Fibroblast of villous mesenchyme (primary cell): ENCODE measurements around the gene MAP3K14. TPM values are rescaled to one million over a fixed set of nuclear protein-coding genes. Genes with fewer than 3 reads are reported as not detected.

Source experiments
- DNase-seq: peaks from one replicate; pipeline ENCODE4 v3.0.0-alpha.2; 2010; ENCODE audit warnings: low read depth
- H3K4me3 ChIP-seq: 2 replicates; pipeline ENCODE4 v1.5.1; 2011; ENCODE audit warnings: low read depth, mild to moderate bottlenecking, low read length
- total RNA-seq: library from RNA; depleted of rRNA; stranded (reverse); fragments of >200 nt; gene quantifications from 2 replicates; pipeline ENCODE4 v1.2.3, GENCODE V29; 2012
- TF ChIP-seq, protein P1 (sequence below): IDR thresholded peaks from 2 replicates; pipeline ENCODE4 v1.5.1; 2012; ENCODE audit warnings: low read depth, mild to moderate bottlenecking, low read length; ENCODE audit not compliant: insufficient read depth

The MAP3K14 gene
- total RNA-seq, 1 donor, result 1.7 TPM

DNA sequence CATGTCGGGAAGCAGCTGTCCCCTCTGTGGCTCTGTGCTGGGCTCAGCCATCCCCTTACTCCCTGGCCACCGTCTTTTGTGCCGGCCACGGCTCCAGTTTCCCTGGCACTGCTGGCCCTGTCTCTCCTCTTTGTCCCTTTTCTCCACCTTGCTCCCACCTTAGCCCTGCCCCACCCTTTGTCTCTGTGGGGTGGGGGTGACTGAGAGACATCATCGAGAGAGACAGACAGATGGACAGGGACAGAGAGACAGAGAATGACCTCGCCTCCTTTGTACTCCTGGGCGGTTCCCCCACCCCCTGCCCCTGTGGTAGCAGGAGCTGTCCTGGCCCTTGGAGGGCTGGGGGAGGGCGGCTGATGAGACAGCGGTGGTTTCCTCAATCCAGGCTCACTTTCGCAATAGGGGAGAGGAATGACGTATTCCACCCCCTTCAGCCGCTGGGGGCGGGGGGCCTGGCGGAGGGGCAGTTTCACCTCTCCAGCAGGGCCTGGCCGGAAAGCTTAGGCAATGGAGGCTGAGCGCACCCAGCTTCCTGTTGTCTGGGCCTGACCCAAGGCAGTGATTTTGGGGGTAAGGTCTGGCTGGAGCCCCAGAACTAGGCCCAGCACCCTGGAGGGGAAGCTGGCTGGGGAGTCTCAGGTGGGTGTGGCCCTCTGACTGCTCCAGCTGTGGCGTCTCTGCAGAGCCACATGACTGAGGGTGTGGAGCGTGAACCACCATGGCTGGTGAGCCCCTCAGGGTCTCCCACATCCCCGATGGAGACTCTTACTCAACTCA, 87.9 kb downstream of the MAP3K14 start:
- TF ChIP-seq, protein P1, sequence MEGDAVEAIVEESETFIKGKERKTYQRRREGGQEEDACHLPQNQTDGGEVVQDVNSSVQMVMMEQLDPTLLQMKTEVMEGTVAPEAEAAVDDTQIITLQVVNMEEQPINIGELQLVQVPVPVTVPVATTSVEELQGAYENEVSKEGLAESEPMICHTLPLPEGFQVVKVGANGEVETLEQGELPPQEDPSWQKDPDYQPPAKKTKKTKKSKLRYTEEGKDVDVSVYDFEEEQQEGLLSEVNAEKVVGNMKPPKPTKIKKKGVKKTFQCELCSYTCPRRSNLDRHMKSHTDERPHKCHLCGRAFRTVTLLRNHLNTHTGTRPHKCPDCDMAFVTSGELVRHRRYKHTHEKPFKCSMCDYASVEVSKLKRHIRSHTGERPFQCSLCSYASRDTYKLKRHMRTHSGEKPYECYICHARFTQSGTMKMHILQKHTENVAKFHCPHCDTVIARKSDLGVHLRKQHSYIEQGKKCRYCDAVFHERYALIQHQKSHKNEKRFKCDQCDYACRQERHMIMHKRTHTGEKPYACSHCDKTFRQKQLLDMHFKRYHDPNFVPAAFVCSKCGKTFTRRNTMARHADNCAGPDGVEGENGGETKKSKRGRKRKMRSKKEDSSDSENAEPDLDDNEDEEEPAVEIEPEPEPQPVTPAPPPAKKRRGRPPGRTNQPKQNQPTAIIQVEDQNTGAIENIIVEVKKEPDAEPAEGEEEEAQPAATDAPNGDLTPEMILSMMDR, result no peak
- peak; percentile 98 for DNase-seq
- no peak overlapping the region for H3K4me3 ChIP-seq

DNA sequence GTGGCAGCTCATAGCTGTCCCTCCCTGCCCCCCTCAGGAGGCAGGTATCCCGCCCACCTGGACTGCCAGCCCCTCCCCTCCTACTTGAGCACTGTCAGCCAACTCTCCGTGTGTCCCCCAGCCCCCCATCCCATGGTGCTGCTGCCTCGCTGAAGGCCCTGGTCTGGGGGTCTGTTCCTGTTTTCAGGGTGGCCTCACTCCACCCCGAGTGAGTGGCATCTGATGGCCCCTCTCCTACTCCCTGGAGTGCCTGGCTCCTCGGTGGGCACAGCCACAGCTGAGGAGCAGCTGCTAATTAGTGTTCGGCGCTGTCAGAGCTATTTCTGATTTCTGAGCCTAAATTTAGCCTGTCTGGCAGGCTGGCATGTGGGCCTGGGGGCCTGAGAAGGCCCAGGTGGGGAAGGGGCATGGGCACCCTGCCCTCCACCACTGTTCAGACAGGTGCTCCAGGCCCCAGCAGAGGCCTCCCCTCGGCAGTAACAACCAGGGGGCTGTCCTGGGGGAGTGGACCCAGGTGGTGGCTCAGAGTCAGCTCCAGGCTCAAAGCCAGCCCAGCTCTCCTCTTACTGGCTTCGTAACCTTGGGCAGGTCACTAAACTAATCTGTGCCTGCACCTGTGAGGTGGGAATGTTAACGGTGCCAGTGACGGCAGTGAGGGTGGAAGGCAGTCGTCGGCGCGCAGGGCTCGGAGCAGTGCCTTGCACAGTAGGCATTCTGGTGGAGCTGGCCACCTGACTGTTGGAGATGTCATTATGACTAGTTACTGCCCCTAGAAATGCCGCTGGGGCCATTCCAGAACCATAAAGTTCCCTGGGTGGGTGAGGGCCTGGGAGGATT, 88.7 kb downstream of the MAP3K14 start:
- DNase-seq, result no peak
- H3K4me3 ChIP-seq, result no peak overlapping the region
- TF ChIP-seq, protein P1, result no peak

DNA sequence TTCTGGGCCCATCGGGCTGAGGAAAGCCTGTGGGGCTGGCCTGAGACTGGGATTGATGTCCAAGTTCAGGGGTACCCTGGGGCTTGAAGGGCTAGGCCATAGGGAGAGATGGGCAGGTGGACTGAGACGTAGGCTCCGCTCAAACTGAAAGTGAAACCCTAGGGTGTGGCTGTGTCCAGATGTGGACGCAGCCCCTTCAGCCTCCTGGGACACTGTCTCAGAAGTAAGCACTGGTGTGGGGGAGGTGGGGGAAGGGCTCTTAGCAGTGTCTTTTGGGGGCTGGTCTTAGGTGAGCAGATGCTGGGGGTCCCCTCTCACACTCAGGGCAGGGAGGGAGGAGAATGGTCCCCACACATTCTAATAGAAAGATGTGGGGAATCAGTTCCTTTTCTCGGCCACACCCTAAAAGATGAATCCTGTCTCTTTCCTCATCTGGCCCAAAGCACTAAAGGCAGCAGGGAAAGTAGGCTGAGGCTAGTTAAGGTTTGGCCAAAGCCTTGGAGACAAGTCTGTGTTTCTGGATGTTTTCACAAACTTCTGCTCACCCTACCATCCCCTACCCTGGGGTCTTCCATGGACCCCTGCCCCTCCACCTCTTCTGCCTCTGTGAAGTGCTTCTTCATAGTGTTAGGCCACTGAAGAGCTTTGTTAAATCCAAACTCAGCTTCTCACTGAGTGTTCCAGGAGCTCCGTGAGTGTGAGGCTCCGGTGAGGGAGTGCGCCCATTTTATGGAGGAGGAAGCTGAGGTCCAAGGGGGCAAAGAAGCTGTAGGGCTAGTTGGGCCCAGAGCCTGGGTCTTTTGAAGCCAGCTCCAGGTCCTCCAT, 89.5 kb downstream of the MAP3K14 start:
- peak overlapping the region; percentile 34 for H3K4me3 ChIP-seq
- DNase-seq, result peak; percentile 80
- TF ChIP-seq, protein P1, result no peak

DNA sequence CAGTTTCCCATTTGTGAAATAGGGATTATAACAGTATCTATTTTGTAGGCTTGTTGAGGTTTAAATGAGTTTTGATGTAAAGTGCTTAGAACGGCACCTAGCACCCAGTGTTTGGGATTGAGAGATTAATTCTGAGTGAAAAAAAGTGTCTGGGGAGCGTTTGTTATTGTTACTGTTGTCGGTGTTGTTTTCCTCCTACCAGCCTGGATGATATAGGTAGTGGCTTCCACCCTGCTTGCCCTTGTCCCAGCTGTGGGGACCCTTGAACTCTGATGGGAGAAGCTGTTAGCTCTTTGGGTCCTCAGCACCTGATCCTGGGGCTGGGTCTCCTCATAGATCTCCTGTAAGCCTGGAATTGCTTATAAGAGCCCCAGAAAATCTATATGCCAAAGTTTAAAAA, 90.2 kb downstream of the MAP3K14 start:
- TF ChIP-seq, protein P1, result no peak
- no peak overlapping the region for H3K4me3 ChIP-seq
- no peak for DNase-seq

DNA sequence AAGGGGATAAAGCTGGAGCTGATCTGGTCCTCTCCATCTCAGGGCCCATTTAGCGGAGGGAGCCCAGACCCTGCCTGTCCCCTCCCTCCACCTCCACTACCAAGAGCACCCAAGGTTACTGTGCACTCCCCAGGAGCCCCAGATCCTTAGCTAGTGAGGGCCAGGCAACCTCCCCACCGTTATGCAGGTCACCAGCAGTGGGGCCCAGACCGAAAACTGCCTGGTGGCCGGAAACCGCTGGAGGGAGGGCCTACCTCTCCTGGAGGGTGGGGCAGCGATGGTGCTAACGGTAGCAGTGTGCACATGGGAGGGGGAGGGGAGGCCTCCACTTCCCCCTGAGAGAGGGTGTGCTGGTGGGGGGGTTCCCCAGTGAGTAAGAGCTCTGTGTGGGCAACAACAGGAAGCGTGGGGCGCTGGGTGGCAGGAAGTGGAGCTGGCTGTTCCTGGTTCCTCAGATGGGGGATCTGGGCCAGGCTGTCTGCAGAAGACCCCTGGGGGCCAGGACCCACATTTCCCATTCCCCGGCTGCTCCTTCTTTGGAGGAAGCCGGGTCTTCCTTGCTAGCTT, 90.8 kb downstream of the MAP3K14 start:
- DNase-seq, result peak; percentile 33

More for the DNA sequence above, 90.8 kb downstream of the MAP3K14 start:
- H3K4me3 ChIP-seq, result no peak overlapping the region
- TF ChIP-seq, protein P1, result no peak
